ENCODE measurements around the gene ERBB2. TPM values are rescaled to one million over a fixed set of nuclear protein-coding genes. Genes with fewer than 3 reads are reported as not detected.

Gene ERBB2
- total and polyA plus RNA-seq, 2 of the 13 experiments (the other 11 are each of a cell fraction or from before 2014, with no cell fraction given) = 57.7 to 64.1 TPM

DNA sequence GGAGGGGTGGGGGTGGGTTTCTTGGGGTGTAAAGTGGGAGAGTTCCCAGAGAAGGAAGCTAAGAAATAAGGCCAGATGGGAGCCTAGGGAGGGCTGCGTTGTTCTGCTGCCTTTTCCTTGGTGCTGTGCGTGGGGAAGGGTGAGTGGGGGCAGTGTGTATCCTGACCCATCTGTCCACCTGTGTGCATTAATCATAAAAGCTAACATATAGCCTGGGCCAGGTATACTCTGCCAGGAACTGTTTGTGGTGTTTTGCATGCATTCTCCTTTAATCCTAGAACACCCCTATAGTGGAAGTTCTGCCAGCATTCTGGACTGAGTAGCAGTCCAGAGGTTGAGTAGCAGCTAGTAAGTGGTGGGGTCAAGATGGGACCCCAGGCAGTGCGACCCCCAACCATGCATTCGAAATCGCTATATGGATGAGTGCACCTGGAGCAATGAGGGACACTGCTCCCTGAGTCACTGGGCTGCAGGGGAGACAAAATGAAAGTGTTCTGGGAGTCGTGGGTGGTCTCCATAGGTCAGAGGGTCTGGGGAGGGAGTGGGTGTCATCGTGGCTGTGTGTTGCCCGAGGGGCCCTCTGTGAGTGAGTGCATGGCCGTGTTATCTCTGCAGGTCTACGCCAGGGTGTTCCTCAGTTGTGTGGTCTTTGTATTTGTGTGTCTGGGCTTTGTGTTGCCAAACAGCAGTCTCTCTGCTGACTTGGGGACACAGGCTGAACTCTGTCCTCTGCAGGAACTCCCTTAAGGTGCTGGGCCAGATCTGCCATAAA lies 1.3 kb downstream of the ERBB2 start (continued):
- TF ChIP-seq, protein P1, sequence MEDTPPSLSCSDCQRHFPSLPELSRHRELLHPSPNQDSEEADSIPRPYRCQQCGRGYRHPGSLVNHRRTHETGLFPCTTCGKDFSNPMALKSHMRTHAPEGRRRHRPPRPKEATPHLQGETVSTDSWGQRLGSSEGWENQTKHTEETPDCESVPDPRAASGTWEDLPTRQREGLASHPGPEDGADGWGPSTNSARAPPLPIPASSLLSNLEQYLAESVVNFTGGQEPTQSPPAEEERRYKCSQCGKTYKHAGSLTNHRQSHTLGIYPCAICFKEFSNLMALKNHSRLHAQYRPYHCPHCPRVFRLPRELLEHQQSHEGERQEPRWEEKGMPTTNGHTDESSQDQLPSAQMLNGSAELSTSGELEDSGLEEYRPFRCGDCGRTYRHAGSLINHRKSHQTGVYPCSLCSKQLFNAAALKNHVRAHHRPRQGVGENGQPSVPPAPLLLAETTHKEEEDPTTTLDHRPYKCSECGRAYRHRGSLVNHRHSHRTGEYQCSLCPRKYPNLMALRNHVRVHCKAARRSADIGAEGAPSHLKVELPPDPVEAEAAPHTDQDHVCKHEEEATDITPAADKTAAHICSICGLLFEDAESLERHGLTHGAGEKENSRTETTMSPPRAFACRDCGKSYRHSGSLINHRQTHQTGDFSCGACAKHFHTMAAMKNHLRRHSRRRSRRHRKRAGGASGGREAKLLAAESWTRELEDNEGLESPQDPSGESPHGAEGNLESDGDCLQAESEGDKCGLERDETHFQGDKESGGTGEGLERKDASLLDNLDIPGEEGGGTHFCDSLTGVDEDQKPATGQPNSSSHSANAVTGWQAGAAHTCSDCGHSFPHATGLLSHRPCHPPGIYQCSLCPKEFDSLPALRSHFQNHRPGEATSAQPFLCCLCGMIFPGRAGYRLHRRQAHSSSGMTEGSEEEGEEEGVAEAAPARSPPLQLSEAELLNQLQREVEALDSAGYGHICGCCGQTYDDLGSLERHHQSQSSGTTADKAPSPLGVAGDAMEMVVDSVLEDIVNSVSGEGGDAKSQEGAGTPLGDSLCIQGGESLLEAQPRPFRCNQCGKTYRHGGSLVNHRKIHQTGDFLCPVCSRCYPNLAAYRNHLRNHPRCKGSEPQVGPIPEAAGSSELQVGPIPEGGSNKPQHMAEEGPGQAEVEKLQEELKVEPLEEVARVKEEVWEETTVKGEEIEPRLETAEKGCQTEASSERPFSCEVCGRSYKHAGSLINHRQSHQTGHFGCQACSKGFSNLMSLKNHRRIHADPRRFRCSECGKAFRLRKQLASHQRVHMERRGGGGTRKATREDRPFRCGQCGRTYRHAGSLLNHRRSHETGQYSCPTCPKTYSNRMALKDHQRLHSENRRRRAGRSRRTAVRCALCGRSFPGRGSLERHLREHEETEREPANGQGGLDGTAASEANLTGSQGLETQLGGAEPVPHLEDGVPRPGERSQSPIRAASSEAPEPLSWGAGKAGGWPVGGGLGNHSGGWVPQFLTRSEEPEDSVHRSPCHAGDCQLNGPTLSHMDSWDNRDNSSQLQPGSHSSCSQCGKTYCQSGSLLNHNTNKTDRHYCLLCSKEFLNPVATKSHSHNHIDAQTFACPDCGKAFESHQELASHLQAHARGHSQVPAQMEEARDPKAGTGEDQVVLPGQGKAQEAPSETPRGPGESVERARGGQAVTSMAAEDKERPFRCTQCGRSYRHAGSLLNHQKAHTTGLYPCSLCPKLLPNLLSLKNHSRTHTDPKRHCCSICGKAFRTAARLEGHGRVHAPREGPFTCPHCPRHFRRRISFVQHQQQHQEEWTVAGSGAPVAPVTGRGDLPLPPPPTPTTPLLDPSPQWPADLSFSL (CRISPR knock-in tag; IDR thresholded peaks at IDR 0.05) = peak; percentile 99
- TF ChIP-seq HDAC1 (CRISPR knock-in tag; IDR thresholded peaks at IDR 0.05) (0 out of 2 replicates have a peak, but pooled peaks have one; percentile 29), CBX1 (IDR thresholded peaks at IDR 0.05; ENCODE audit: low read depth) (no peak), TARDBP (CRISPR knock-in tag; IDR thresholded peaks at IDR 0.05) (0 out of 2 replicates have a peak, but pooled peaks have one; percentile 15), ZNF253 (CRISPR knock-in tag; IDR thresholded peaks at IDR 0.05; ENCODE audit: borderline replicate concordance) (0 out of 2 replicates have a peak, but pooled peaks have one; percentile 45), RNF2 (conservative IDR thresholded peaks at IDR 0.05; ENCODE audit: low read depth) (no peak), ZNF841 (CRISPR knock-in tag; IDR thresholded peaks at IDR 0.05; ENCODE audit: borderline replicate concordance) (no peak)
- TF ChIP-seq, protein P2, sequence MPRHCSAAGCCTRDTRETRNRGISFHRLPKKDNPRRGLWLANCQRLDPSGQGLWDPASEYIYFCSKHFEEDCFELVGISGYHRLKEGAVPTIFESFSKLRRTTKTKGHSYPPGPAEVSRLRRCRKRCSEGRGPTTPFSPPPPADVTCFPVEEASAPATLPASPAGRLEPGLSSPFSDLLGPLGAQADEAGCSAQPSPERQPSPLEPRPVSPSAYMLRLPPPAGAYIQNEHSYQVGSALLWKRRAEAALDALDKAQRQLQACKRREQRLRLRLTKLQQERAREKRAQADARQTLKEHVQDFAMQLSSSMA (CRISPR knock-in tag; IDR thresholded peaks at IDR 0.05) = no peak
- TF ChIP-seq, protein P3, sequence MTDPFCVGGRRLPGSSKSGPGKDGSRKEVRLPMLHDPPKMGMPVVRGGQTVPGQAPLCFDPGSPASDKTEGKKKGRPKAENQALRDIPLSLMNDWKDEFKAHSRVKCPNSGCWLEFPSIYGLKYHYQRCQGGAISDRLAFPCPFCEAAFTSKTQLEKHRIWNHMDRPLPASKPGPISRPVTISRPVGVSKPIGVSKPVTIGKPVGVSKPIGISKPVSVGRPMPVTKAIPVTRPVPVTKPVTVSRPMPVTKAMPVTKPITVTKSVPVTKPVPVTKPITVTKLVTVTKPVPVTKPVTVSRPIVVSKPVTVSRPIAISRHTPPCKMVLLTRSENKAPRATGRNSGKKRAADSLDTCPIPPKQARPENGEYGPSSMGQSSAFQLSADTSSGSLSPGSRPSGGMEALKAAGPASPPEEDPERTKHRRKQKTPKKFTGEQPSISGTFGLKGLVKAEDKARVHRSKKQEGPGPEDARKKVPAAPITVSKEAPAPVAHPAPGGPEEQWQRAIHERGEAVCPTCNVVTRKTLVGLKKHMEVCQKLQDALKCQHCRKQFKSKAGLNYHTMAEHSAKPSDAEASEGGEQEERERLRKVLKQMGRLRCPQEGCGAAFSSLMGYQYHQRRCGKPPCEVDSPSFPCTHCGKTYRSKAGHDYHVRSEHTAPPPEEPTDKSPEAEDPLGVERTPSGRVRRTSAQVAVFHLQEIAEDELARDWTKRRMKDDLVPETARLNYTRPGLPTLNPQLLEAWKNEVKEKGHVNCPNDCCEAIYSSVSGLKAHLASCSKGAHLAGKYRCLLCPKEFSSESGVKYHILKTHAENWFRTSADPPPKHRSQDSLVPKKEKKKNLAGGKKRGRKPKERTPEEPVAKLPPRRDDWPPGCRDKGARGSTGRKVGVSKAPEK (CRISPR knock-in tag; IDR thresholded peaks at IDR 0.05; ENCODE audit: borderline replicate concordance) = no peak; the same call in 1 of the 2 replicates
- TF ChIP-seq, protein P4, sequence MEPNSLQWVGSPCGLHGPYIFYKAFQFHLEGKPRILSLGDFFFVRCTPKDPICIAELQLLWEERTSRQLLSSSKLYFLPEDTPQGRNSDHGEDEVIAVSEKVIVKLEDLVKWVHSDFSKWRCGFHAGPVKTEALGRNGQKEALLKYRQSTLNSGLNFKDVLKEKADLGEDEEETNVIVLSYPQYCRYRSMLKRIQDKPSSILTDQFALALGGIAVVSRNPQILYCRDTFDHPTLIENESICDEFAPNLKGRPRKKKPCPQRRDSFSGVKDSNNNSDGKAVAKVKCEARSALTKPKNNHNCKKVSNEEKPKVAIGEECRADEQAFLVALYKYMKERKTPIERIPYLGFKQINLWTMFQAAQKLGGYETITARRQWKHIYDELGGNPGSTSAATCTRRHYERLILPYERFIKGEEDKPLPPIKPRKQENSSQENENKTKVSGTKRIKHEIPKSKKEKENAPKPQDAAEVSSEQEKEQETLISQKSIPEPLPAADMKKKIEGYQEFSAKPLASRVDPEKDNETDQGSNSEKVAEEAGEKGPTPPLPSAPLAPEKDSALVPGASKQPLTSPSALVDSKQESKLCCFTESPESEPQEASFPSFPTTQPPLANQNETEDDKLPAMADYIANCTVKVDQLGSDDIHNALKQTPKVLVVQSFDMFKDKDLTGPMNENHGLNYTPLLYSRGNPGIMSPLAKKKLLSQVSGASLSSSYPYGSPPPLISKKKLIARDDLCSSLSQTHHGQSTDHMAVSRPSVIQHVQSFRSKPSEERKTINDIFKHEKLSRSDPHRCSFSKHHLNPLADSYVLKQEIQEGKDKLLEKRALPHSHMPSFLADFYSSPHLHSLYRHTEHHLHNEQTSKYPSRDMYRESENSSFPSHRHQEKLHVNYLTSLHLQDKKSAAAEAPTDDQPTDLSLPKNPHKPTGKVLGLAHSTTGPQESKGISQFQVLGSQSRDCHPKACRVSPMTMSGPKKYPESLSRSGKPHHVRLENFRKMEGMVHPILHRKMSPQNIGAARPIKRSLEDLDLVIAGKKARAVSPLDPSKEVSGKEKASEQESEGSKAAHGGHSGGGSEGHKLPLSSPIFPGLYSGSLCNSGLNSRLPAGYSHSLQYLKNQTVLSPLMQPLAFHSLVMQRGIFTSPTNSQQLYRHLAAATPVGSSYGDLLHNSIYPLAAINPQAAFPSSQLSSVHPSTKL (CRISPR knock-in tag; IDR thresholded peaks at IDR 0.05) = peak; percentile 36; the same call in 1 of the 2 replicates
- TF ChIP-seq, protein P5, sequence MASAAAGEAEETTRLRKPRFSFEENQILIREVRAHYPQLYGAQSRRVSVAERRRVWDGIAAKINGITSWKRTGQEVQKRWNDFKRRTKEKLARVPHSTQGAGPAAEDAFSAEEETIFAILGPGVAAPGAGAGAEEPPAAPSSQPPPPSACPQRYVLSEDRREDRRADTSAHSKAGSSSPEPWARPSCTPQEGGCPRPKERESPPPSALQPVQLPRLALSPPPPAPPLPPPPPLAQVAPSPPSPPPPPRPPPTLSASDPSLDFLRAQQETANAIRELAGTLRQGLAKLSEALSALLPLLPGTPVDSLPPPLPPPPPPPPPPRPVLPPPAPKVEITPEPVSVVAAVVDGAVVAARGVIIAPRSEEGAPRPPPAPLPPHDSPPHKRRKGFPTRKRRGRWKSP (CRISPR knock-in tag; IDR thresholded peaks at IDR 0.05) = 0 out of 2 replicates have a peak, but pooled peaks have one; percentile 46
